HEK293 (cell line): ENCODE measurements around the gene ARHGAP32.

Experiments used
- CTCF ChIA-PET: fragments of 350-600 bp; formaldehyde crosslinking; extraction: SDS; loops from one replicate; lab custom pipeline; 2021; ENCODE audit warnings: antibody characterized with exemption; lab: Yijun Ruan, JAX
- POLR2A ChIA-PET: fragments of 300-600 bp; formaldehyde crosslinking; extraction: SDS; loops from one replicate; lab custom pipeline; 2020; ENCODE audit warnings: antibody characterized with exemption, inconsistent platforms; lab: Yijun Ruan, JAX
- H3K27ac ChIP-seq: fragments of 200-500 bp; sonication (Bioruptor generic); 2 replicates; pipeline ENCODE4 v1.5.1; 2014; ENCODE audit warnings: low read depth, low read length, control low read depth, inconsistent platforms; ENCODE audit errors: extremely low read depth
- H3K36me3 ChIP-seq, 2 experiments: fragments of 200-500 bp in 1 of 2; sonication (Bioruptor generic) in 1 of 2; 1 replicate in 1 of 2; 2 replicates in 1 of 2; pipeline ENCODE4 v1.5.1; 2014 to 2017; ENCODE audit warnings: inconsistent platforms in 2 of 2, low read length in 2 of 2; ENCODE audit not compliant: control insufficient read depth in 2 of 2, insufficient read depth in 1 of 2
- H3K4me1 ChIP-seq: fragments of 200-500 bp; sonication (Bioruptor generic); 2 replicates; pipeline ENCODE4 v1.5.1; 2014; ENCODE audit warnings: mild to moderate bottlenecking, low read length, inconsistent platforms; ENCODE audit not compliant: control insufficient read depth, insufficient read depth
- H3K4me3 ChIP-seq: 2 replicates; pipeline ENCODE4 v1.5.1; 2011; ENCODE audit warnings: low read depth, mild to moderate bottlenecking, control low read depth, low read length, moderate library complexity
- H3K9me3 ChIP-seq: fragments of 200-500 bp; sonication (Bioruptor generic); 2 replicates; pipeline ENCODE4 v1.5.1; 2014; ENCODE audit warnings: low read depth, low read length, inconsistent platforms; ENCODE audit not compliant: control insufficient read depth, insufficient read depth
- BCL11B ChIP-seq: fragments of 450-650 bp; formaldehyde crosslinking; IDR thresholded peaks from 2 replicates; pipeline ENCODE4 v1.5.1; 2016; ENCODE audit warnings: low read depth, missing biosample characterization, missing genetic modification characterization
- INSM2 ChIP-seq: fragments of 450-650 bp; formaldehyde crosslinking; IDR thresholded peaks from 2 replicates; pipeline ENCODE4 v1.5.1; 2016; ENCODE audit warnings: missing biosample characterization, missing genetic modification characterization
- MZF1 ChIP-seq: fragments of 450-650 bp; formaldehyde crosslinking; IDR thresholded peaks from 2 replicates; pipeline ENCODE4 v1.5.1; 2017; ENCODE audit warnings: missing biosample characterization, missing genetic modification characterization, borderline replicate concordance
- PRDM1 ChIP-seq: fragments of 450-650 bp; formaldehyde crosslinking; IDR thresholded peaks from 2 replicates; pipeline ENCODE4; 2016; ENCODE audit warnings: missing biosample characterization, missing genetic modification characterization
- TCF7L2 ChIP-seq: IDR thresholded peaks from 2 replicates; pipeline ENCODE4 v1.6.1; 2011; ENCODE audit warnings: low read depth, mild to moderate bottlenecking, inconsistent platforms, low read length, moderate library complexity, borderline replicate concordance
- ZFHX2 ChIP-seq: fragments of 450-650 bp; formaldehyde crosslinking; conservative IDR thresholded peaks from 2 replicates; pipeline ENCODE4 v1.5.1; 2016; ENCODE audit warnings: missing biosample characterization, missing genetic modification characterization
- ZNF132 ChIP-seq: fragments of 450-650 bp; formaldehyde crosslinking; IDR thresholded peaks from 2 replicates; pipeline ENCODE4 v1.5.1; 2017; ENCODE audit warnings: missing biosample characterization, missing genetic modification characterization, borderline replicate concordance
- ZNF146 ChIP-seq: fragments of 450-650 bp; formaldehyde crosslinking; IDR thresholded peaks from 2 replicates; pipeline ENCODE4 v1.5.1; 2016; ENCODE audit warnings: missing biosample characterization, missing genetic modification characterization
- ZNF157 ChIP-seq: fragments of 450-650 bp; formaldehyde crosslinking; IDR thresholded peaks from 2 replicates; pipeline ENCODE4 v1.5.1; 2016; ENCODE audit warnings: missing biosample characterization, missing genetic modification characterization
- ZNF16 ChIP-seq: fragments of 450-650 bp; formaldehyde crosslinking; IDR thresholded peaks from 2 replicates; pipeline ENCODE4 v1.5.1; 2016; ENCODE audit warnings: low read depth, missing biosample characterization, missing genetic modification characterization
- ZNF169 ChIP-seq: fragments of 450-650 bp; formaldehyde crosslinking; IDR thresholded peaks from 2 replicates; pipeline ENCODE4 v1.5.1; 2016; ENCODE audit warnings: missing biosample characterization, missing genetic modification characterization
- ZNF19 ChIP-seq: fragments of 450-650 bp; formaldehyde crosslinking; IDR thresholded peaks from 2 replicates; pipeline ENCODE4; 2016; ENCODE audit warnings: missing biosample characterization, missing genetic modification characterization, low read depth
- ZNF223 ChIP-seq: fragments of 450-650 bp; formaldehyde crosslinking; IDR thresholded peaks from 2 replicates; pipeline ENCODE4 v1.5.1; 2016; ENCODE audit warnings: missing biosample characterization, missing genetic modification characterization
- ZNF311 ChIP-seq: fragments of 450-650 bp; formaldehyde crosslinking; IDR thresholded peaks from 2 replicates; pipeline ENCODE4 v1.5.1; 2017; ENCODE audit warnings: missing biosample characterization, missing genetic modification characterization, borderline replicate concordance
- ZNF433 ChIP-seq: fragments of 450-650 bp; formaldehyde crosslinking; IDR thresholded peaks from 2 replicates; pipeline ENCODE4 v1.5.1; 2016; ENCODE audit warnings: missing biosample characterization, missing genetic modification characterization, low read depth
- ZNF561 ChIP-seq: fragments of 450-650 bp; IDR thresholded peaks from 2 replicates; pipeline ENCODE4 v1.5.1; 2018; ENCODE audit warnings: missing biosample characterization, missing genetic modification characterization, borderline replicate concordance
- ZNF571 ChIP-seq: fragments of 450-650 bp; formaldehyde crosslinking; IDR thresholded peaks from 2 replicates; pipeline ENCODE4 v1.5.0; 2017; ENCODE audit warnings: missing biosample characterization, missing genetic modification characterization
- ZNF658 ChIP-seq: fragments of 450-650 bp; formaldehyde crosslinking; IDR thresholded peaks from 2 replicates; pipeline ENCODE4; 2016; ENCODE audit warnings: missing biosample characterization, missing genetic modification characterization
- ZNF664 ChIP-seq: fragments of 450-650 bp; formaldehyde crosslinking; IDR thresholded peaks from 2 replicates; pipeline ENCODE4 v1.5.1; 2016; ENCODE audit warnings: missing biosample characterization, missing genetic modification characterization
- ZNF677 ChIP-seq: fragments of 450-650 bp; IDR thresholded peaks from 2 replicates; pipeline ENCODE4 v1.5.0; 2018; ENCODE audit warnings: missing biosample characterization, mild to moderate bottlenecking, missing genetic modification characterization, moderate library complexity
- ZNF692 ChIP-seq: fragments of 450-650 bp; formaldehyde crosslinking; IDR thresholded peaks from 2 replicates; pipeline ENCODE4 v1.5.1; 2016; ENCODE audit warnings: missing biosample characterization, missing genetic modification characterization
- ZNF777 ChIP-seq: fragments of 450-650 bp; formaldehyde crosslinking; IDR thresholded peaks from 2 replicates; pipeline ENCODE4 v1.5.1; 2017; ENCODE audit warnings: missing biosample characterization, missing genetic modification characterization, borderline replicate concordance
- ZNF785 ChIP-seq: fragments of 450-650 bp; formaldehyde crosslinking; IDR thresholded peaks from 2 replicates; pipeline ENCODE4 v1.5.1; 2016; ENCODE audit warnings: missing biosample characterization, missing genetic modification characterization
- ZSCAN23 ChIP-seq: fragments of 450-650 bp; formaldehyde crosslinking; IDR thresholded peaks from 2 replicates; pipeline ENCODE4 v1.5.1; 2016; ENCODE audit warnings: missing biosample characterization, missing genetic modification characterization

The ARHGAP32 gene

GRCh38 chr11:128934351-128934750, 257.8 kb downstream of the ARHGAP32 start:
- Histone ChIP-seq H3K36me3 (no peaks in the 10 kb centered on the region), H3K27ac (no peak overlapping the region), H3K4me3 (no peak overlapping the region), H3K4me1 (no peaks in the 10 kb centered on the region), H3K9me3 (no peaks in the 10 kb centered on the region)
- TF ChIP-seq ZSCAN23 (tag by site-specific recombination) (no peak), ZNF571 (tag by site-specific recombination) (no peak), ZNF146 (no peak), ZNF433 (no peak), ZNF169 (tag by site-specific recombination) (no peak), ZNF785 (tag by site-specific recombination) (no peak), ZNF692 (no peak), ZNF664 (tag by site-specific recombination) (no peak), ZNF311 (tag by site-specific recombination) (no peak), ZNF19 (tag by site-specific recombination) (no peak), ZNF561 (tag by site-specific recombination) (no peak), TCF7L2 (no peak), ZNF677 (tag by site-specific recombination) (no peak), PRDM1 (tag by site-specific recombination) (no peak)
- ChIA-PET POLR2A (no interaction called here), CTCF (interaction anchor here (0.9 kb wide), 1 partner anchor 49 kb away, joined by 4 read pairs; no protein-coding TSS in a partner anchor)

GRCh38 chr11:128933481-128934178, 258.5 kb downstream of the ARHGAP32 start:
- TF ChIP-seq MZF1 (tag by site-specific recombination) (no peak), ZNF777 (no peak), ZNF157 (tag by site-specific recombination) (no peak), ZNF658 (tag by site-specific recombination) (no peak), ZNF132 (tag by site-specific recombination) (peak; percentile 75; the same call in 1 of the 2 replicates)
- ChIA-PET CTCF (interaction anchor here (1.0 kb wide), 1 partner anchor 48 kb away, joined by 3 read pairs; no protein-coding TSS in a partner anchor), POLR2A (no interaction called here)
- H3K27ac ChIP-seq: no peak overlapping the region
- no peak overlapping the region for H3K4me3 ChIP-seq
- H3K4me1 ChIP-seq: no peaks in the 10 kb centered on the region
- no peaks in the 10 kb centered on the region for H3K9me3 ChIP-seq
- no peaks in the 10 kb centered on the region for H3K36me3 ChIP-seq

GRCh38 chr11:128931668-128932067, 260.5 kb downstream of the ARHGAP32 start:
- Histone ChIP-seq H3K27ac (no peak overlapping the region), H3K4me1 (no peaks in the 10 kb centered on the region), H3K36me3 (no peaks in the 10 kb centered on the region), H3K9me3 (no peaks in the 10 kb centered on the region), H3K4me3 (no peak overlapping the region)
- ChIA-PET POLR2A (no interaction called here), CTCF (interaction anchor here (0.6 to 1.3 kb wide), 2 partner anchors 26 to 432 kb away, joined by 3 to 4 read pairs; no protein-coding TSS in a partner anchor)
- TF ChIP-seq MZF1 (tag by site-specific recombination): no peak
- no peak for TF ChIP-seq INSM2 (tag by site-specific recombination)
- no peak for TF ChIP-seq ZFHX2 (tag by site-specific recombination)
- TF ChIP-seq ZNF223: no peak
- TF ChIP-seq BCL11B: no peak
- no peak for TF ChIP-seq ZNF16
